ENCODE data around the gene RAD51B. TPM values are rescaled to one million over a fixed set of nuclear protein-coding genes. Genes with fewer than 3 reads are reported as not detected.
A peak's percentile ranks its signal among the peaks of the same experiment; 100 is the strongest.

The RAD51B gene
- total and polyA plus RNA-seq, 9 donors: 21.6 to 70.1 (median 35.1) TPM

GRCh38 chr14:68292441-68293215 is 473.0 kb downstream of the RAD51B start:
- no peak for TF ChIP-seq CTCF (IDR thresholded peaks at IDR 0.05)
- no peak for TF ChIP-seq POLR2A (IDR thresholded peaks at IDR 0.05)
- TF ChIP-seq EP300 (IDR thresholded peaks at IDR 0.05): no peak
- no peak overlapping the region for H3K4me3 ChIP-seq
- no peaks in the 10 kb centered on the region for H3K9me3 ChIP-seq
- intact Hi-C loops (cut with DNase I): loop anchor here in 1 of 4 donors (10.0 kb wide), 1 partner anchor 232 kb away; no protein-coding TSS in a partner anchor
- H3K27me3 ChIP-seq: no peaks in the 10 kb centered on the region
- peaks cover 26% of the 10 kb centered on the region for H3K4me1 ChIP-seq (ENCODE audit: insufficient read depth)
- H3K27ac ChIP-seq: no peak overlapping the region
- peak in 3 of 5 donors; percentile 39 to 57 (median 45) for DNase-seq
- no peaks in the 10 kb centered on the region for H3K36me3 ChIP-seq
- 86 to 93% (median 93%) methylated on average over 7 of the region's 7 CpGs for WGBS, 3 donors

GRCh38 chr14:68293404-68293803 is 473.8 kb downstream of the RAD51B start:
- TF ChIP-seq CTCF (IDR thresholded peaks at IDR 0.05) (no peak), POLR2A (IDR thresholded peaks at IDR 0.05) (no peak), EP300 (IDR thresholded peaks at IDR 0.05) (no peak)
- Histone ChIP-seq H3K27me3 (no peaks in the 10 kb centered on the region), H3K4me3 (no peak overlapping the region), H3K9me3 (no peaks in the 10 kb centered on the region), H3K27ac (no peak overlapping the region), H3K36me3 (no peaks in the 10 kb centered on the region), H3K4me1 (ENCODE audit: insufficient read depth) (peaks cover 29% of the 10 kb centered on the region)
- WGBS, 3 donors: 66 to 80% (median 70%) methylated on average over 5 of the region's 5 CpGs
- intact Hi-C loops (cut with DNase I): loop anchor here in 1 of 4 donors (10.0 kb wide), 1 partner anchor 231 kb away; no protein-coding TSS in a partner anchor
- DNase-seq: no peak

GRCh38 chr14:68295316-68295816 is 475.8 kb downstream of the RAD51B start:
- intact Hi-C loops (cut with DNase I): loop anchor here in 1 of 4 donors (5.0 to 10.0 kb wide), 2 partner anchors 229 to 492 kb away; no protein-coding TSS in a partner anchor
- no peak for TF ChIP-seq POLR2A (IDR thresholded peaks at IDR 0.05)
- TF ChIP-seq CTCF (IDR thresholded peaks at IDR 0.05): peak in 1 of 3 donors; percentile 9
- no peaks in the 10 kb centered on the region for H3K27me3 ChIP-seq
- H3K4me1 ChIP-seq (ENCODE audit: insufficient read depth): peaks cover 29% of the 10 kb centered on the region
- H3K36me3 ChIP-seq: no peaks in the 10 kb centered on the region
- DNase-seq: peak; percentile 70 to 89 (median 77)
- H3K27ac ChIP-seq: peak overlapping the region in 1 of 2 donors; percentile 62
- WGBS, 3 donors: 6 to 15% (median 10%) methylated on average over 8 of the region's 8 CpGs
- no peak overlapping the region for H3K4me3 ChIP-seq
- no peaks in the 10 kb centered on the region for H3K9me3 ChIP-seq

- Histone ChIP-seq H3K27ac (peak overlapping the region in 1 of 2 donors; percentile 62), H3K27me3 (no peaks in the 10 kb centered on the region), H3K36me3 (no peaks in the 10 kb centered on the region), H3K4me3 (no peak overlapping the region), H3K4me1 (ENCODE audit: insufficient read depth) (peaks cover 31% of the 10 kb centered on the region), H3K9me3 (no peaks in the 10 kb centered on the region)
- no peak for TF ChIP-seq EP300 (IDR thresholded peaks at IDR 0.05)
- TF ChIP-seq POLR2A (IDR thresholded peaks at IDR 0.05): no peak
- TF ChIP-seq CTCF (IDR thresholded peaks at IDR 0.05): no peak
- no peak for DNase-seq
- intact Hi-C loops (cut with DNase I): loop anchor here in 1 of 4 donors (5.0 to 10.0 kb wide), 2 partner anchors 228 to 490 kb away; no protein-coding TSS in a partner anchor
- 11 to 28% (median 21%) methylated on average over 4 of the region's 4 CpGs for WGBS, 3 donors
Observed at GRCh38 chr14:68297039-68297438, 477.5 kb downstream of the RAD51B start.

All from ovary (tissue), 9 donors.